Measurements from ENCODE around the gene KLF14. TPM values are rescaled to one million over a fixed set of nuclear protein-coding genes. Genes with fewer than 3 reads are reported as not detected.

Gene KLF14
- total RNA-seq, 1 experiment from 2014 or later: not detected

- TF ChIP-seq HMGXB4 (CRISPR knock-in tag; IDR thresholded peaks at IDR 0.05) (no peak), ZNF425 (CRISPR knock-in tag; conservative IDR thresholded peaks at IDR 0.05) (no peak), E2F4 (CRISPR knock-in tag; IDR thresholded peaks at IDR 0.05; ENCODE audit: borderline replicate concordance, low read depth) (no peak), FOXK1 (CRISPR knock-in tag; IDR thresholded peaks at IDR 0.05) (no peak)
- TF ChIP-seq, protein P1, sequence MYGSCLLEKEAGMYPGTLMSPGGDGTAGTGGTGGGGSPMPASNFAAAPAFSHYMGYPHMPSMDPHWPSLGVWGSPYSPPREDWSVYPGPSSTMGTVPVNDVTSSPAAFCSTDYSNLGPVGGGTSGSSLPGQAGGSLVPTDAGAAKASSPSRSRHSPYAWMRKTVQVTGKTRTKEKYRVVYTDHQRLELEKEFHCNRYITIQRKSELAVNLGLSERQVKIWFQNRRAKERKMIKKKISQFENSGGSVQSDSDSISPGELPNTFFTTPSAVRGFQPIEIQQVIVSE (CRISPR knock-in tag; IDR thresholded peaks at IDR 0.05; ENCODE audit: borderline replicate concordance): no peak
These were observed 32.4 kb downstream of the KLF14 start (continued) for GRCh38 chr7:130701650-130702049.

DNA sequence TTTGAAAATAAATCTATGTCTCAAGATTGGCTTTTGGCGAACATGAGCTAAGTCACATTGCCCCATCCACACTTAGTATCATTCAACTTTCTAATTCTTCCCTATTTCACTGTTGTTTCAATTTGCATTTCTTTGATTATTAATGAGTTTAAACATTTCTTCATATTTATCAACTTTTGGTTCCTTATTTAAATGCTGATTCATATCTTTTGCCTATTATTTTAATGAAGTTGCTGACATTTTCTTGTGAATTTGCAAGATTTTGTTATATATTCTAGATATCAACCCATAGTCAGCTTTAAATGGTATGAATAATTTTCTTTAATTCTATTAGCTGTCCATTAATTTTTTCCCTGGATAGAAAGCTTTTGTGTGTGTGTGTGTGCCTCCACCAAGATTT, 33.2 kb downstream of the KLF14 start:
- Mint-ChIP-seq H3K4me3 (no peak overlapping the region), H3K27me3 (ENCODE audit: low read depth) (no peaks in the 10 kb centered on the region), H3K36me3 (no peaks in the 10 kb centered on the region), H3K4me1 (no peaks in the 10 kb centered on the region), H3K9me3 (peaks cover 3% of the 10 kb centered on the region; the same call in 1 of the 2 replicates), H3K27ac (no peak overlapping the region)
- CTCF ChIA-PET: no interaction called here
- ATAC-seq (no peak), DNase-seq (ENCODE audit: low spot score) (no peak)
- POLR2A ChIA-PET: no interaction called here
- TF ChIP-seq CREB1 (CRISPR knock-in tag; IDR thresholded peaks at IDR 0.05) (no peak), SMAD4 (CRISPR knock-in tag; IDR thresholded peaks at IDR 0.05) (no peak), JAZF1 (CRISPR knock-in tag; IDR thresholded peaks at IDR 0.05) (no peak), PRRX2 (CRISPR knock-in tag; IDR thresholded peaks at IDR 0.05) (no peak), GABPB1 (CRISPR knock-in tag; IDR thresholded peaks at IDR 0.05) (no peak), NFE2L1 (CRISPR knock-in tag; IDR thresholded peaks at IDR 0.05) (no peak)
- TF ChIP-seq, protein P2, sequence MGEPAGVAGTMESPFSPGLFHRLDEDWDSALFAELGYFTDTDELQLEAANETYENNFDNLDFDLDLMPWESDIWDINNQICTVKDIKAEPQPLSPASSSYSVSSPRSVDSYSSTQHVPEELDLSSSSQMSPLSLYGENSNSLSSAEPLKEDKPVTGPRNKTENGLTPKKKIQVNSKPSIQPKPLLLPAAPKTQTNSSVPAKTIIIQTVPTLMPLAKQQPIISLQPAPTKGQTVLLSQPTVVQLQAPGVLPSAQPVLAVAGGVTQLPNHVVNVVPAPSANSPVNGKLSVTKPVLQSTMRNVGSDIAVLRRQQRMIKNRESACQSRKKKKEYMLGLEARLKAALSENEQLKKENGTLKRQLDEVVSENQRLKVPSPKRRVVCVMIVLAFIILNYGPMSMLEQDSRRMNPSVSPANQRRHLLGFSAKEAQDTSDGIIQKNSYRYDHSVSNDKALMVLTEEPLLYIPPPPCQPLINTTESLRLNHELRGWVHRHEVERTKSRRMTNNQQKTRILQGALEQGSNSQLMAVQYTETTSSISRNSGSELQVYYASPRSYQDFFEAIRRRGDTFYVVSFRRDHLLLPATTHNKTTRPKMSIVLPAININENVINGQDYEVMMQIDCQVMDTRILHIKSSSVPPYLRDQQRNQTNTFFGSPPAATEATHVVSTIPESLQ (CRISPR knock-in tag; IDR thresholded peaks at IDR 0.05): no peak
- TF ChIP-seq, protein P3, sequence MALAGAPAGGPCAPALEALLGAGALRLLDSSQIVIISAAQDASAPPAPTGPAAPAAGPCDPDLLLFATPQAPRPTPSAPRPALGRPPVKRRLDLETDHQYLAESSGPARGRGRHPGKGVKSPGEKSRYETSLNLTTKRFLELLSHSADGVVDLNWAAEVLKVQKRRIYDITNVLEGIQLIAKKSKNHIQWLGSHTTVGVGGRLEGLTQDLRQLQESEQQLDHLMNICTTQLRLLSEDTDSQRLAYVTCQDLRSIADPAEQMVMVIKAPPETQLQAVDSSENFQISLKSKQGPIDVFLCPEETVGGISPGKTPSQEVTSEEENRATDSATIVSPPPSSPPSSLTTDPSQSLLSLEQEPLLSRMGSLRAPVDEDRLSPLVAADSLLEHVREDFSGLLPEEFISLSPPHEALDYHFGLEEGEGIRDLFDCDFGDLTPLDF (CRISPR knock-in tag; IDR thresholded peaks at IDR 0.05): no peak
- TF ChIP-seq, protein P4, sequence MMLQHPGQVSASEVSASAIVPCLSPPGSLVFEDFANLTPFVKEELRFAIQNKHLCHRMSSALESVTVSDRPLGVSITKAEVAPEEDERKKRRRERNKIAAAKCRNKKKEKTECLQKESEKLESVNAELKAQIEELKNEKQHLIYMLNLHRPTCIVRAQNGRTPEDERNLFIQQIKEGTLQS (CRISPR knock-in tag; conservative IDR thresholded peaks at IDR 0.05): no peak
- TF ChIP-seq, protein P5, sequence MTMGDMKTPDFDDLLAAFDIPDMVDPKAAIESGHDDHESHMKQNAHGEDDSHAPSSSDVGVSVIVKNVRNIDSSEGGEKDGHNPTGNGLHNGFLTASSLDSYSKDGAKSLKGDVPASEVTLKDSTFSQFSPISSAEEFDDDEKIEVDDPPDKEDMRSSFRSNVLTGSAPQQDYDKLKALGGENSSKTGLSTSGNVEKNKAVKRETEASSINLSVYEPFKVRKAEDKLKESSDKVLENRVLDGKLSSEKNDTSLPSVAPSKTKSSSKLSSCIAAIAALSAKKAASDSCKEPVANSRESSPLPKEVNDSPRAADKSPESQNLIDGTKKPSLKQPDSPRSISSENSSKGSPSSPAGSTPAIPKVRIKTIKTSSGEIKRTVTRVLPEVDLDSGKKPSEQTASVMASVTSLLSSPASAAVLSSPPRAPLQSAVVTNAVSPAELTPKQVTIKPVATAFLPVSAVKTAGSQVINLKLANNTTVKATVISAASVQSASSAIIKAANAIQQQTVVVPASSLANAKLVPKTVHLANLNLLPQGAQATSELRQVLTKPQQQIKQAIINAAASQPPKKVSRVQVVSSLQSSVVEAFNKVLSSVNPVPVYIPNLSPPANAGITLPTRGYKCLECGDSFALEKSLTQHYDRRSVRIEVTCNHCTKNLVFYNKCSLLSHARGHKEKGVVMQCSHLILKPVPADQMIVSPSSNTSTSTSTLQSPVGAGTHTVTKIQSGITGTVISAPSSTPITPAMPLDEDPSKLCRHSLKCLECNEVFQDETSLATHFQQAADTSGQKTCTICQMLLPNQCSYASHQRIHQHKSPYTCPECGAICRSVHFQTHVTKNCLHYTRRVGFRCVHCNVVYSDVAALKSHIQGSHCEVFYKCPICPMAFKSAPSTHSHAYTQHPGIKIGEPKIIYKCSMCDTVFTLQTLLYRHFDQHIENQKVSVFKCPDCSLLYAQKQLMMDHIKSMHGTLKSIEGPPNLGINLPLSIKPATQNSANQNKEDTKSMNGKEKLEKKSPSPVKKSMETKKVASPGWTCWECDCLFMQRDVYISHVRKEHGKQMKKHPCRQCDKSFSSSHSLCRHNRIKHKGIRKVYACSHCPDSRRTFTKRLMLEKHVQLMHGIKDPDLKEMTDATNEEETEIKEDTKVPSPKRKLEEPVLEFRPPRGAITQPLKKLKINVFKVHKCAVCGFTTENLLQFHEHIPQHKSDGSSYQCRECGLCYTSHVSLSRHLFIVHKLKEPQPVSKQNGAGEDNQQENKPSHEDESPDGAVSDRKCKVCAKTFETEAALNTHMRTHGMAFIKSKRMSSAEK (CRISPR knock-in tag; IDR thresholded peaks at IDR 0.05; ENCODE audit: borderline replicate concordance): no peak
- TF ChIP-seq, protein P1 (CRISPR knock-in tag; IDR thresholded peaks at IDR 0.05; ENCODE audit: borderline replicate concordance): no peak
